GM18870 (cell line): ENCODE results near the gene MAP2K3.
"Not testable (repeated sequence)": the region's sequence is repeated elsewhere in the genome, so short reads cannot be mapped to it uniquely, and the experiment has no call there.

Source experiments
- ATAC-seq: cut with Tn5 transposase; IDR thresholded peaks from one replicate; pipeline ENCODE4 v1.9.1; 2021; ENCODE audit warnings: moderate library complexity; ENCODE audit not compliant: unreplicated experiment

The MAP2K3 gene

GRCh38 chr17:21296097-21297025, 11.8 kb downstream of the MAP2K3 start:
- no peak for ATAC-seq

GRCh38 chr17:21297026-21297520, 12.6 kb downstream of the MAP2K3 start:
- no peak for ATAC-seq

GRCh38 chr17:21297597-21297996, 13.1 kb downstream of the MAP2K3 start:
- no peak for ATAC-seq

GRCh38 chr17:21298056-21298982, 13.8 kb downstream of the MAP2K3 start:
- no peak for ATAC-seq

- ATAC-seq = no peak
Measured at GRCh38 chr17:21298983-21299519, 14.5 kb downstream of the MAP2K3 start.

- no peak for ATAC-seq
Measured at GRCh38 chr17:21299981-21300600, 15.6 kb downstream of the MAP2K3 start.

GRCh38 chr17:21300601-21301571, 16.4 kb downstream of the MAP2K3 start:
- no peak for ATAC-seq

- no peak for ATAC-seq
Measured at GRCh38 chr17:21301593-21302550, 17.4 kb downstream of the MAP2K3 start.

GRCh38 chr17:21302711-21303425, 18.4 kb downstream of the MAP2K3 start:
- ATAC-seq = no peak

- ATAC-seq = no peak
Measured at GRCh38 chr17:21303441-21304065, 19.0 kb downstream of the MAP2K3 start.

- ATAC-seq = no peak
Measured at GRCh38 chr17:21304091-21304490, 19.6 kb downstream of the MAP2K3 start.

GRCh38 chr17:21304551-21305151, 20.1 kb downstream of the MAP2K3 start:
- not testable (repeated sequence) for ATAC-seq

GRCh38 chr17:21305431-21306180, 21.1 kb downstream of the MAP2K3 start:
- not testable (repeated sequence) for ATAC-seq

GRCh38 chr17:21306611-21307272, 22.2 kb downstream of the MAP2K3 start:
- not testable (repeated sequence) for ATAC-seq

GRCh38 chr17:21307273-21307625, 22.7 kb downstream of the MAP2K3 start:
- not testable (repeated sequence) for ATAC-seq

- ATAC-seq = not testable (repeated sequence)
Measured at GRCh38 chr17:21308931-21309381, 24.4 kb downstream of the MAP2K3 start.
